HG02759 (cell line): ENCODE data around the gene AMBP.
"Not testable (repeated sequence)": the region's sequence is repeated elsewhere in the genome, so short reads cannot be mapped to it uniquely, and the experiment has no call there.

ENCODE experiments used
- ATAC-seq: cut with Tn5 transposase; IDR thresholded peaks from one replicate; pipeline ENCODE4 v1.9.1; 2021; ENCODE audit warnings: mild to moderate bottlenecking, moderate library complexity; ENCODE audit not compliant: unreplicated experiment

Gene AMBP

DNA sequence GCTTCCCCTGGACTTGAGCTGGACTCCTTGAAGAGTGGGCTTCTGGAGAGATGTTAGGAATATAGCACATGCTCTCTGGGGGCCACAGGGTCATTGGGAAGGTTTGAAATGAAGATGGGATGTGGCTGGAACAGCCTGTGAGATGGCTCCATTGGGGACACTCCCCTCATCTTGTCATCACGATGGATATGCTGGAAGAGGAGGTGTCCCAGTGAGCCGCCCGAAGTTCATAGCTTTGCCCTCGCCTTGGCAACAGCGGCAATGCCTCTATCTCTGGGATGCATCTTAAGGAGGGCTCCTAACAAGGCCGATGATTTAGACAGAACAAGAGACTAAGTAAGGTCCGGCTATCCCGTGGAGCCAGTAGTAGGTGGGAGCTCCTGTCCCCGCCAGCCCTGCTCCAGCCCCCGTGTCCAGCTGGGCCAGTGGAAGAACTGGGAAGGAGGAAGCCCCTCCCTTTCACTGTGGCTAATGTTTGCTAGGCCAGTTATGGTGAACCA lies 23.9 kb downstream of the AMBP start:
- no peak for ATAC-seq

- no peak for ATAC-seq
These were observed 24.7 kb downstream of the AMBP start for GRCh38 chr9:114053246-114054005.

GRCh38 chr9:114051706-114052105 lies 26.4 kb downstream of the AMBP start:
- ATAC-seq, result no peak

DNA sequence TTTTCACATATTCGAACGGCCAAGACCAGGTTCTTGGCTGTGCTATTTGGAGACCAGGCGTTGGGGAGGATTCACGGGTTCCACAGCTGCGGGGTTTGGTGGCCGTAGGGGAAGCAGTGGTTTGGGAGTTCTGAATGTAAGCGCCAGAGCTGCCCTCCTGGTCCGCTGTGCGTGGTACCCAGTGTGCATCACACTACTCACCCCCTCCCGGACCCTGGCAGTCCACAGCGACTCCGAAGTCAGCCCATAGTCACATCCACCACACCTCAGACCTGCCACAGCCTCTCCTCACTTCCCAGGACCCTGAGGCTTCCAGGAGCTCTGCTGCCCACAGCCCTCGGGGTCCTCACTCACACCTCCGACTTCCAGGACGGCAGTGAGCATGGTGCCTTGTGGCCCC lies 26.8 kb downstream of the AMBP start:
- no peak for ATAC-seq

DNA sequence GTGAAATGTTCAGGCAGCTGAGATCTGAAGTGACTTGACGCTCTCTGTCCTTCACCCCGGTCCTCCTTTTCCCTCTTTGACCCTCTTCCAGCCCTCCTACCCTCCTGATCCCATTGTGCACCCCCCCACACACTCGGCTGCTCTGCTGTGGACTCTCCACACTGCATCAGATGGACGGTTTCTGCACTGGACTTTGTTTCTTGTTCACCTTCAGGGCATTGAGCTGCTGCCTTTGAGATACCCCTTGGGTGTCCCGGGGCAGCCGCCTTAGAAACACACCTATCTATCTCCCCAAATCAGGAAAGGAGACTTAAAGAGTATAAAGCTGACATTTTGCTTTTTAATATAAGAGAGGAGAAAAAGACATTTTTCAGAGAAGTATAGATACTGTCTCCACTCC lies 27.5 kb downstream of the AMBP start:
- ATAC-seq, result no peak

- ATAC-seq, result no peak
These were observed 27.9 kb downstream of the AMBP start for GRCh38 chr9:114050226-114050568.

- ATAC-seq, result no peak
These were observed 28.5 kb downstream of the AMBP start for GRCh38 chr9:114049441-114050225.

GRCh38 chr9:114048533-114049415 lies 29.3 kb downstream of the AMBP start:
- no peak for ATAC-seq

DNA sequence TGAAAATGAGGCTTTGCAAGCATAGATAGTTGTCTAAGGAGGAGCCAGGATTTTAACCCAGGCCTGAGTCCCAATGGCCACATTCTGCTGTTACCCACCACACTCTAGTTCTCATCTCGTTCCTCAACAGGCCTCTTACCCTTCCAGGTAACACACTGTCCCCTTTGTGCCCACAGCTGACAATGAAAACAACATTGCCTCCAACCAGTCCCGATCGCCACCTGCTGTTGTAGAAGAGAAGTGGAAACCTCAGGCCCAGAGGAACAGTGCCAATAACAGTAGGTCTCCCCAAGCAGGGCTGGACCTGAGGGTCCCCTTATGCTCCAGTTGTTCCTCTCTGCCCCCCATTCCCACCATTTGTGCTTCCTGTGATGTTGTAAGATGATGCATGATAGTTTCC lies 30.4 kb downstream of the AMBP start:
- ATAC-seq, result no peak

DNA sequence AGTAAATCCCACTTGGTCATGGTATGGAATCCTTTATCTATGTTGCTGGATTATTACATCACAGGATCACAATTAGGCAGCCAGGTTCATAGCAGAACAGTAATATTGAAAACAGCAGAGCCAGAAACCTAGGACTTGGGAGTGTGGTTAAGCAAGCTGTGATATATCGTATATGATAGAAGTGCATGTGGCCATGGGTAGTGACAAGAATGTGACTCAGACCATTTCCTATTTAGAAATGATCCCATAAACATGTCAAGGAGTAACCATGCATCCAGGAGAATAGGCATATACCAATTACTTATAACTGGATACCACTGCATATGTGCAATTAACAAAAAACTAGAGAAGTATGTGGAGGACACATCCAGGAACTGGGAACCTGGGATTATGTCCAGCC lies 31.2 kb downstream of the AMBP start:
- ATAC-seq, result no peak

DNA sequence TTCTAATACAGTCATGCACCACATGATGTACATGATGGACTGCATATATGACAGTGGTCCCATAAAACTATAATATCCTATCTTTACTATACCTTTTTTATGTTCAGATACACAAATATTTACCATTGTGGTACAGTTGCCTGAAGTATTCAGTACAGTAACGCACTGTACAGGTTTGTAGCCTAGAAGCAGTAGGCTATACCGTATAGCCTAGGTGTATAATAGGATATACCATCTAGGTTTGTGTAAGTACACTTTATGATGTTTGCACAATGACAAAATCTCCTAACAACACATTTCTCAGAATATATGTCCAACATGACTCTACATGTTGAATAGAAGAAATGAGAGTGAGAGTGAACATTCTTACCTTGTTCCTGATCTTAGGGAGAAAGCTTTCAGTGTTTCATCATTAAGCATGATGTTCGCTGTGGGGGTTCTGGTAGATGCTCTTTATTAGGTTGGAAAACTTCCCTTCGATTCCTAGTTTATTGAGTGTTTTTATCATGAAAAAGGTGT lies 31.8 kb downstream of the AMBP start:
- no peak for ATAC-seq

GRCh38 chr9:114043660-114044059 lies 34.4 kb downstream of the AMBP start:
- not testable (repeated sequence) for ATAC-seq

GRCh38 chr9:114039484-114039883 lies 38.6 kb downstream of the AMBP start:
- no peak for ATAC-seq

- ATAC-seq, result no peak
These were observed 39.3 kb downstream of the AMBP start for GRCh38 chr9:114038724-114039313.

GRCh38 chr9:114037961-114038723 lies 40.0 kb downstream of the AMBP start:
- ATAC-seq, result no peak

- no peak for ATAC-seq
These were observed 40.9 kb downstream of the AMBP start for GRCh38 chr9:114037249-114037648.

GRCh38 chr9:114035845-114036801 lies 42.0 kb downstream of the AMBP start:
- no peak for ATAC-seq

- ATAC-seq, result no peak
These were observed 42.8 kb downstream of the AMBP start for GRCh38 chr9:114035221-114035844.
